ENCODE results near the gene HBZ.

- no peak for TF ChIP-seq CTCF (conservative IDR thresholded peaks at IDR 0.05; ENCODE audit: low read depth, low read length)
- TF ChIP-seq EZH2 (IDR thresholded peaks at IDR 0.05; ENCODE audit: low read length, unreplicated experiment), result no peak
- no peak for TF ChIP-seq EZH2phosphoT487 (IDR thresholded peaks at IDR 0.05; ENCODE audit: borderline replicate concordance, low read length)
These were observed 42.1 kb downstream of the HBZ start for GRCh38 chr16:194516-194915.
